Peyer's patch (tissue), 4 donors: ENCODE results near the gene KLHL2.
"Not testable (repeated sequence)": the region's sequence is repeated elsewhere in the genome, so short reads cannot be mapped to it uniquely, and the experiment has no call there.

Experiments
- POLR2A ChIP-seq, 2 donors: fragments of 450-650 bp; IDR thresholded peaks; one replicate each; pipeline ENCODE4 v1.5.1; 2017; ENCODE audit warnings: antibody characterized with exemption in 2 of 2, mild to moderate bottlenecking in 2 of 2, moderate library complexity in 2 of 2
- TF ChIP-seq, protein P1 (sequence below), 6 experiments: fragments of 450-650 bp in 4 of 6; fragments of 200-600 bp in 2 of 6; sonication (generic) in 1 of 6; IDR thresholded peaks; one replicate each; pipeline ENCODE4 v1.5.1; 2017 to 2019; ENCODE audit warnings: antibody characterized with exemption in 6 of 6, mild to moderate bottlenecking in 3 of 6, moderate library complexity in 1 of 6

DNA sequence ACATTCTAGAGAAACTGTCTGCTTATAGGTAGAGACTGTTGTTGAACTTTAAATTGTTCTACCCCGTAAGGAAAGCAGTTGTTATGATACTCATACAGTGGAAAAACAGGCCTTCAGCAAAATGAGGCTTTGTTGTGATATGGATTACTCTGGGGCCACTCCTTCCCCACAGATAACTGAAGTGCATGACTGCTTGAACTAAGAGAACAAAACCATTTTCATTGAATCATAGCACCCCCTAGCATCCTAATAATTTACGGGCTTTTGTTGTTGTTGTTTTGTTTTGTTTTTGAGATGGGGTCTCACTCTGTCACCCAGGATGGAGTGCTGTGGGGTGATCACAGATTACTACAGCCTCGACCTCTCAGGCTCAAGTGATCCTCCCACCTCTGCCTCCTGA lies 54.9 kb downstream of the KLHL2 start:
- TF ChIP-seq, protein P1, sequence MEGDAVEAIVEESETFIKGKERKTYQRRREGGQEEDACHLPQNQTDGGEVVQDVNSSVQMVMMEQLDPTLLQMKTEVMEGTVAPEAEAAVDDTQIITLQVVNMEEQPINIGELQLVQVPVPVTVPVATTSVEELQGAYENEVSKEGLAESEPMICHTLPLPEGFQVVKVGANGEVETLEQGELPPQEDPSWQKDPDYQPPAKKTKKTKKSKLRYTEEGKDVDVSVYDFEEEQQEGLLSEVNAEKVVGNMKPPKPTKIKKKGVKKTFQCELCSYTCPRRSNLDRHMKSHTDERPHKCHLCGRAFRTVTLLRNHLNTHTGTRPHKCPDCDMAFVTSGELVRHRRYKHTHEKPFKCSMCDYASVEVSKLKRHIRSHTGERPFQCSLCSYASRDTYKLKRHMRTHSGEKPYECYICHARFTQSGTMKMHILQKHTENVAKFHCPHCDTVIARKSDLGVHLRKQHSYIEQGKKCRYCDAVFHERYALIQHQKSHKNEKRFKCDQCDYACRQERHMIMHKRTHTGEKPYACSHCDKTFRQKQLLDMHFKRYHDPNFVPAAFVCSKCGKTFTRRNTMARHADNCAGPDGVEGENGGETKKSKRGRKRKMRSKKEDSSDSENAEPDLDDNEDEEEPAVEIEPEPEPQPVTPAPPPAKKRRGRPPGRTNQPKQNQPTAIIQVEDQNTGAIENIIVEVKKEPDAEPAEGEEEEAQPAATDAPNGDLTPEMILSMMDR (IDR thresholded peaks at IDR 0.05): not testable (repeated sequence)
- TF ChIP-seq POLR2A (IDR thresholded peaks at IDR 0.05): not testable (repeated sequence)
